IMR-90 (cell line): ENCODE data around the gene DNM3. TPM values are rescaled to one million over a fixed set of nuclear protein-coding genes. Genes with fewer than 3 reads are reported as not detected.

Experiments used
- ATAC-seq: fragments of 200-7000 bp; cut with Tn5 transposase; 2 replicates; pipeline ENCODE4 v1.9.1; 2020; ENCODE audit warnings: low read depth, mild to moderate bottlenecking, moderate library complexity
- BruUV-seq: library from RNA; stranded (reverse); fragments of 400-500 nt; replicated peaks from 2 replicates; lab custom pipeline; 2021; lab: Mats Ljungman, UMichigan
- CTCF ChIA-PET: fragments of 300-600 bp; formaldehyde crosslinking; extraction: SDS; loops from one replicate; lab custom pipeline; 2021; ENCODE audit warnings: antibody characterized with exemption; lab: Yijun Ruan, JAX
- POLR2A ChIA-PET: fragments of 300-600 bp; sonication (Branson Sonifier 250); formaldehyde crosslinking; loops from one replicate; lab custom pipeline; 2022; ENCODE audit warnings: antibody characterized with exemption; ENCODE audit not compliant: unreplicated experiment; lab: Charles Lee
- DNase-seq: peaks from one replicate; pipeline ENCODE4 v3.0.0; 2013
- H2AFZ ChIP-seq: replicated peaks from 2 replicates; pipeline ENCODE3; 2013; ENCODE audit warnings: low read length, mild to moderate bottlenecking; ENCODE audit not compliant: poor library complexity
- H2AK5ac ChIP-seq: 2 replicates; pipeline ENCODE4 v1.6.1; 2013; ENCODE audit warnings: low read depth, low read length, inconsistent platforms
- H2AK9ac ChIP-seq: replicated peaks from 2 replicates; pipeline ENCODE3; 2013; ENCODE audit warnings: mild to moderate bottlenecking, low read depth, low read length, moderate library complexity; ENCODE audit not compliant: poor library complexity
- H2BK120ac ChIP-seq: 2 replicates; pipeline ENCODE4 v1.6.1; 2013; ENCODE audit warnings: low read depth, low read length, inconsistent platforms
- H2BK15ac ChIP-seq: 3 replicates; pipeline ENCODE4 v1.6.1; 2013; ENCODE audit warnings: low read depth, low read length, inconsistent platforms
- H2BK20ac ChIP-seq: 2 replicates; pipeline ENCODE4 v1.6.1; 2013; ENCODE audit warnings: low read depth, mild to moderate bottlenecking, inconsistent platforms, low read length, moderate library complexity
- H2BK5ac ChIP-seq: 2 replicates; pipeline ENCODE4 v1.6.1; 2013; ENCODE audit warnings: mild to moderate bottlenecking, low read depth, low read length, inconsistent platforms; ENCODE audit not compliant: poor library complexity, severe bottlenecking
- H3K14ac ChIP-seq: replicated peaks from 2 replicates; pipeline ENCODE4 v1.6.1; 2013; ENCODE audit warnings: low read depth, low read length, inconsistent platforms
- H3K18ac ChIP-seq: 2 replicates; pipeline ENCODE4 v1.6.1; 2013; ENCODE audit warnings: low read depth, low read length, control low read depth
- H3K23ac ChIP-seq: 2 replicates; pipeline ENCODE4 v1.6.1; 2013; ENCODE audit warnings: low read depth, low read length, inconsistent platforms
- H3K27ac ChIP-seq: 2 replicates; pipeline ENCODE4 v1.5.1; 2013; ENCODE audit warnings: mild to moderate bottlenecking, control low read depth, low read length; ENCODE audit not compliant: insufficient read depth
- H3K27me3 ChIP-seq: 2 replicates; pipeline ENCODE4 v1.6.1; 2013; ENCODE audit warnings: low read length; ENCODE audit not compliant: control insufficient read depth, insufficient read depth
- H3K36me3 ChIP-seq: 2 replicates; pipeline ENCODE4 v1.6.1; 2013; ENCODE audit warnings: low read length, mixed read lengths; ENCODE audit not compliant: control insufficient read depth, insufficient read depth
- H3K4ac ChIP-seq: 2 replicates; pipeline ENCODE4 v1.6.1; 2013; ENCODE audit warnings: low read depth, low read length, inconsistent platforms
- H3K4me1 ChIP-seq: 2 replicates; pipeline ENCODE4 v1.6.1; 2013; ENCODE audit warnings: low read length, mixed read lengths; ENCODE audit not compliant: control insufficient read depth, insufficient read depth
- H3K4me2 ChIP-seq: 2 replicates; pipeline ENCODE4 v1.6.1; 2013; ENCODE audit warnings: low read depth, mild to moderate bottlenecking, control low read depth, low read length, moderate library complexity
- H3K4me3 ChIP-seq: 2 replicates; pipeline ENCODE4 v1.5.1; 2013; ENCODE audit warnings: low read depth, mild to moderate bottlenecking, control low read depth, low read length, moderate library complexity; ENCODE audit not compliant: insufficient read depth
- H3K56ac ChIP-seq: 2 replicates; pipeline ENCODE4 v1.6.1; 2013; ENCODE audit warnings: low read length, inconsistent platforms; ENCODE audit not compliant: insufficient read depth; ENCODE audit errors: extremely low read depth
- H3K79me1 ChIP-seq, 2 experiments: 2 replicates each; pipeline ENCODE4 v1.6.1; 2013; ENCODE audit warnings: low read length in 2 of 2, inconsistent platforms in 1 of 2, low read depth in 1 of 2
- H3K9ac ChIP-seq: 2 replicates; pipeline ENCODE4 v1.6.1; 2013; ENCODE audit warnings: low read depth, low read length, control low read depth
- H3K9me1 ChIP-seq: 2 replicates; pipeline ENCODE4 v1.6.1; 2013; ENCODE audit warnings: low read length, inconsistent platforms; ENCODE audit not compliant: insufficient read depth
- H3K9me3 ChIP-seq: 2 replicates; pipeline ENCODE4 v1.6.1; 2013; ENCODE audit warnings: low read length; ENCODE audit not compliant: control insufficient read depth, insufficient read depth
- H4K20me1 ChIP-seq: 2 replicates; pipeline ENCODE4 v1.6.1; 2013; ENCODE audit warnings: low read length, inconsistent platforms; ENCODE audit not compliant: insufficient read depth
- H4K5ac ChIP-seq: 2 replicates; pipeline ENCODE4 v1.6.1; 2013; ENCODE audit warnings: mild to moderate bottlenecking, low read depth, low read length, control low read depth
- H4K8ac ChIP-seq, 2 experiments: 2 replicates each; pipeline ENCODE4 v1.6.1; 2013; ENCODE audit warnings: low read depth in 2 of 2, low read length in 2 of 2, control low read depth in 1 of 2, inconsistent platforms in 1 of 2
- H4K91ac ChIP-seq: 2 replicates; pipeline ENCODE4 v1.6.1; 2013; ENCODE audit warnings: low read depth, low read length, inconsistent platforms; ENCODE audit not compliant: insufficient read depth
- CEBPB ChIP-seq: IDR thresholded peaks from 2 replicates; pipeline ENCODE4 v1.6.1; 2012; ENCODE audit warnings: low read depth, low read length, improper control_type of control experiment
- ELK1 ChIP-seq: fragments of 150-350 bp; IDR thresholded peaks from 2 replicates; pipeline ENCODE4 v1.6.1; 2016; ENCODE audit warnings: low read depth, mild to moderate bottlenecking, low read length, moderate library complexity, borderline replicate concordance
- POLR2A ChIP-seq: IDR thresholded peaks from 2 replicates; pipeline ENCODE4 v1.6.1; 2012; ENCODE audit warnings: mild to moderate bottlenecking, low read depth, low read length
- RAD21 ChIP-seq: IDR thresholded peaks from 2 replicates; pipeline ENCODE4 v1.6.1; 2012; ENCODE audit warnings: low read length, improper control_type of control experiment
- SMC3 ChIP-seq: fragments of 150-350 bp; IDR thresholded peaks from 2 replicates; pipeline ENCODE4 v1.6.1; 2016; ENCODE audit warnings: low read depth, mild to moderate bottlenecking, antibody characterized with exemption, low read length, moderate library complexity
- WGBS, 2 experiments: methylation state at CpG; one replicate each; pipeline versions ENCODE4 v1.1.5 to v1.1.7; 2013; ENCODE audit warnings: missing lambda C conversion rate in 2 of 2; ENCODE audit not compliant: insufficient read length in 1 of 2; ENCODE audit errors: extremely low coverage in 2 of 2; 5-methylcytosine and 5-hydroxymethylcytosine counted together
- dilution Hi-C: fragments of 300-500 bp; cut with HindIII; formaldehyde crosslinking; loops from one replicate; pipeline ENCODE4 v1.14.3; 2018; ENCODE audit warnings: low sequenced_read_pairs; ENCODE audit not compliant: unreplicated experiment
- in situ Hi-C: fragments of 300-500 bp; cut with MboI; formaldehyde crosslinking; loops from 3 replicates; pipeline ENCODE4 v1.14.3; 2019; ENCODE audit warnings: low sequenced_read_pairs, inconsistent platforms, mixed read lengths
- intact Hi-C: fragments of 100-400 bp; cut with micrococcal nuclease; formaldehyde crosslinking; loops from 2 replicates; pipeline ENCODE4 v1.10.0; 2022
- polyA plus RNA-seq, 3 experiments: library from polyadenylated mRNA; depleted of rRNA; stranded (reverse); fragments of >200 nt; gene quantifications; 2 replicates each; pipeline ENCODE4 v1.2.3, GENCODE V29; 2012; ENCODE audit warnings: low replicate concordance in 1 of 3
- total RNA-seq: library from RNA; depleted of rRNA; stranded (reverse); fragments of >200 nt; gene quantifications from 2 replicates; pipeline ENCODE4 v1.2.3, GENCODE V29; 2012
- TF ChIP-seq, protein P1 (sequence below): conservative IDR thresholded peaks from 2 replicates; pipeline ENCODE4 v1.5.1; 2012; ENCODE audit warnings: mild to moderate bottlenecking, low read depth, low read length, improper control_type of control experiment

Gene DNM3
- total and polyA plus RNA-seq, 2 of the 4 experiments (the other 2 are of a cell fraction) = 0.36 TPM

DNA sequence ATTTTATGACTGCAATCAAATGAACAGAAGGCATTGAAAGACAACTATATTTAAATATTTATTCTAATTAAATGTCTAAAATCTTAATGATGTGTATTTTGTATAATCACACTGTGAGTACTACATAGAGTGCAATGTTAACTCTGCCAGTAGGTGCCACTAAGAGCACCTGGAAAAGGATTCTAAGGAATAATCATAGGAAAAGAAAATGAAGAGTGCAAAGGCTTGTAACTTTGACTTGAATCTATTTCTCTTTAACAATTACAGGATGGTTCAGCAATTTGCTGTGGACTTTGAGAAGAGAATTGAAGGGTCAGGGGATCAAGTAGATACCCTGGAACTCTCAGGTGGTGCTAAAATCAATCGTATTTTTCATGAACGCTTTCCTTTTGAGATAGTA lies 200.4 kb downstream of the DNM3 start:
- Histone ChIP-seq H3K27me3 (no peaks in the 10 kb centered on the region), H4K91ac (no peak overlapping the region), H3K4me2 (no peak overlapping the region; the same call in 1 of the 2 replicates), H4K5ac (no peak overlapping the region), H3K56ac (no peak overlapping the region), H3K9me1 (peaks cover 8% of the 10 kb centered on the region; the same call in 1 of the 2 replicates), H2BK20ac (no peak overlapping the region), H2BK120ac (peak overlapping the region; percentile 46; the same call in 1 of the 2 replicates), H3K9me3 (no peaks in the 10 kb centered on the region), H3K27ac (no peak overlapping the region), H4K20me1 (no peaks in the 10 kb centered on the region), H3K14ac (no peak overlapping the region), H3K4ac (no peak overlapping the region), H3K23ac (no peak overlapping the region), H3K36me3 (no peaks in the 10 kb centered on the region), H2AK9ac (no peak overlapping the region), H2BK5ac (no peak overlapping the region), H3K18ac (no peak overlapping the region), H3K4me1 (peaks cover 2% of the 10 kb centered on the region), H3K9ac (no peak overlapping the region), H2AK5ac (no peak overlapping the region), H3K79me1 (no peaks in the 10 kb centered on the region), H2BK15ac (no peak overlapping the region), H3K4me3 (no peak overlapping the region), H2AFZ (no peak overlapping the region), H4K8ac (no peak overlapping the region)
- ChIA-PET CTCF (interaction anchor here (1.3 kb wide), 1 partner anchor 10 kb away, joined by 3 read pairs; no protein-coding TSS in a partner anchor), POLR2A (no interaction called here)
- no peak for TF ChIP-seq CEBPB
- TF ChIP-seq RAD21 = peak; percentile 67
- TF ChIP-seq, protein P1, sequence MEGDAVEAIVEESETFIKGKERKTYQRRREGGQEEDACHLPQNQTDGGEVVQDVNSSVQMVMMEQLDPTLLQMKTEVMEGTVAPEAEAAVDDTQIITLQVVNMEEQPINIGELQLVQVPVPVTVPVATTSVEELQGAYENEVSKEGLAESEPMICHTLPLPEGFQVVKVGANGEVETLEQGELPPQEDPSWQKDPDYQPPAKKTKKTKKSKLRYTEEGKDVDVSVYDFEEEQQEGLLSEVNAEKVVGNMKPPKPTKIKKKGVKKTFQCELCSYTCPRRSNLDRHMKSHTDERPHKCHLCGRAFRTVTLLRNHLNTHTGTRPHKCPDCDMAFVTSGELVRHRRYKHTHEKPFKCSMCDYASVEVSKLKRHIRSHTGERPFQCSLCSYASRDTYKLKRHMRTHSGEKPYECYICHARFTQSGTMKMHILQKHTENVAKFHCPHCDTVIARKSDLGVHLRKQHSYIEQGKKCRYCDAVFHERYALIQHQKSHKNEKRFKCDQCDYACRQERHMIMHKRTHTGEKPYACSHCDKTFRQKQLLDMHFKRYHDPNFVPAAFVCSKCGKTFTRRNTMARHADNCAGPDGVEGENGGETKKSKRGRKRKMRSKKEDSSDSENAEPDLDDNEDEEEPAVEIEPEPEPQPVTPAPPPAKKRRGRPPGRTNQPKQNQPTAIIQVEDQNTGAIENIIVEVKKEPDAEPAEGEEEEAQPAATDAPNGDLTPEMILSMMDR = peak; percentile 61
- no peak for TF ChIP-seq ELK1
- TF ChIP-seq POLR2A = no peak
- TF ChIP-seq SMC3 = peak; percentile 49; the same call in 1 of the 2 replicates
- in situ Hi-C loops (no loop called here), dilution Hi-C loops (no loop called here), intact Hi-C loops (loop anchor here (1.0 to 5.0 kb wide), 4 partner anchors 96 to 401 kb away; partner anchors contain the start of gene PIGC)
- ATAC-seq (peak; percentile 51; the same call in 1 of the 2 replicates), DNase-seq (peak; percentile 30)
- no CpG with 5 or more reads among the region's 2 CpGs for WGBS, 2 experiments
- no TSS peak for BruUV-seq
